Kidney capillary endothelial cell (primary cell): ENCODE data around the gene SRPK3.
"Not testable (repeated sequence)": the region's sequence is repeated elsewhere in the genome, so short reads cannot be mapped to it uniquely, and the experiment has no call there.

Source experiments
- DNase-seq: peaks from one replicate; pipeline ENCODE4 v3.0.0-alpha.2; 2018; ENCODE audit warnings: low spot score

SRPK3 gene

DNA sequence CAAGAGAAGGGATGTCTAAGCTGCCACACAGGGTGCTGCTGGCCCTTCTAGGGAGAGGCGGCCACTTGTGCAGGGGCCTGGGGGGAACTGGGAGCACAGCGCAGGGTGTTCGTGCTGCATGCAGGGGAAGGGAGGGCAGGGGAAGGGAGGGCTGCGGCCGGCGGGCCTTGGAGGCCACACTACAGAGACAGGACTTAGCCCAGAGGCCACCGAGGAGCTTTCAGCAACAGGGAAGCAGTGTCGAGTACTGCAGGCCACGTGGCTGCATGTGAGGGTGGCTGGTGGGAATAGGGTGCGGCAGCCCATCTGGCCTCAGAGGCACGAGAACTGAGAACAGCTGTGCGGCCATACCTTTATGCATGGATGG, 35.8 kb upstream of the SRPK3 start:
- not testable (repeated sequence) for DNase-seq

DNA sequence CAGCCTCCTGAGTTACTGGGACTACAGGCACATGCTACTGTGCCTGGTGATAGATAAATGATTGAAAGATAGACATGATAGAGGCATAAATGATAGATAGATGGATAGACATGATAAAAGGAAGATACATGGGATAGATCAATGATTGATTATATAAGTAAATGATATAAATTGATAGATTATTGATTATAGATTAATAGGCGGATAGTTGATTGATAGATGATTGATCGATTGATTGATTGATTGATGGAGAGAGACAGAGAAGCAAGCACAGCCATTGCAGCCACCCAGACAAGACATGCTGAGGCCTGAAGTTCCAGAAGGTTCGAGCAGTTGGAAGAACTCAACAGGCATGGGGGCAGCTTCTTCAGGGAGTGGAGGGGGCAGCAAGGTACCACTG, 34.5 kb upstream of the SRPK3 start:
- DNase-seq = no peak

DNA sequence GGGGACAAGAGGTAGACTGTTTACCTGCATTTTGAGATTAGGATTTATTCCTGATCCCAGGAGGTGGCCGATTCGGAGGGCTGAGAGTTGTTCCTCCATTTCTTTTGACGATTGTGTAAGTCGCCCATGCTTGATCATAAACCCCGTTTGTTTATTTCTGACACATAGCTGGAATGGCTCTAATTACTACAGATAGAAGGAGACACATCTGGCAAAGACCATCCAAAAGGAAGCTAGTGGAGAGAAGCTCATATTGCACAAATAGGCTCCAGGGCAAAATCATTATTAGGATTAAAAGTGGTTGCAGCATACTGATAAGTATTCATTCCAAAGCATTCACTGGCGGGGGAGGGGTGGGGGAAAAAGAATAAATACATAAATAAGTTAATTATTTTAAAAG, 33.9 kb upstream of the SRPK3 start:
- DNase-seq = not testable (repeated sequence)

DNA sequence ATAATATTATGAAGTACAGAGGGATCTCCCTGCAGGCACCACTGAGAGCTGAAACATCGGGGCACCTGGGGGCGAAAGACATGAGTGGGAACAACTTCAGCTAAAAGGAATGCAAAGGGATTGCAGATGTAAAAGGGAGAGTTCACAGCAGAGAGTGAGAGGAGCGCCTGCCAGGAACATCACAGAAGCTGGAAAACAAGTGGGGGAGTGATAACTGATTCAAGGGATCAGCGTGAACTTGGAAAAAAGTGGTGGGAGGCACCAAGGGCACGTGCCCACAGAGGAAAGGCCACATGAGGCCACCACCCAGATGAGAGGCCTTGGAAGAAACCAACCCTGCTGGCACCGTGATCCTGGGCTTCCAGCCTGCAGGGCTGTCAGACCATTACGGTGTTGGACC, 31.8 kb upstream of the SRPK3 start:
- DNase-seq = not testable (repeated sequence)

DNA sequence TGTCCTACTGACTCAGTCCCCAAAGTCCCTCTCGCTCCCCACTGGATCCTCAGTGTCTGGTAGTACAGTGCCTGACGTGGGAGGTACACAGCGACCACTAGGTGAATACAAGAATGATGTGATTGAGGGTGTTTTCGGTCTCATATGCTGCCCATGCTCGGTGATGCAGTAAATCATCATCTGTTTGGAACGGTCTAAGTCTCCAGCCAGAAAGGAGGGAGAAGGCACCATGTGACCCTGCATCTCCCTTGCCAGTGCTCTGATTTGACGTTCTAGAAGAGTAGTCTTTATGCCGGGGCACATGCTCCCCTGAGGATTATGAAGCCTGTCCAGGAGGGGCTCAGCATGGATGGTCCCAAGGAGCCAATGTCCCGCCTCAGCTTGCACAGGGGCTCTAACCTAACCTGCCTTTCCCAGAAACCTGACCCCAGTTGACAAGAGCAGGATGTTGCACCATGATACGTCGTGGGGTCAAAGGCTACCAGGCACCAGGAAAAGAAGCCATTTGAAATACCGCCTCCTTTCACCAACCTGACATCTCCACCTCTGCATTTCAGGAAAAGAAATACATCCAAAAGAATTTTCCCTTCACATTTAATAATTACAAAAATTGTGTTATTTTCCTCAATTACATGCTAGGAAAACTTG, 30.6 kb upstream of the SRPK3 start:
- no peak for DNase-seq

DNA sequence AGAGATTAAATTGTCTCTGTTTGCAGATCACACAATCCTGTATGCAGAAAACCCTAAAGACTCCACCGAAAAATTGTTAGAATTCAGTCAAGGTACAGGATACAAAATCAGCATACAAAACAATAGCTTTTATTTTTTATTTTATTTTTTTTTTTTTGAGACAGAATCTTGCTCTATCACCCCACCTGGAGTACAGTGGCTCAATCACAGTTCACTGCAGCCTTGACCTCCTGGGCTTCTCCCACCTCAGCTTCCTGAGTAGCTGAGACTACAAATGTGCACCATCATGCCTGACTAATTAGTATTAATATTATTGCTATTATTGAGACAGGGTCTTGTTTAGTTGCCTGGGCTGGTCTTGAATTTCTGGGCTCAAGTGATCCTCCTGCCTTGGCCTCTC, 25.7 kb upstream of the SRPK3 start:
- DNase-seq = no peak

DNA sequence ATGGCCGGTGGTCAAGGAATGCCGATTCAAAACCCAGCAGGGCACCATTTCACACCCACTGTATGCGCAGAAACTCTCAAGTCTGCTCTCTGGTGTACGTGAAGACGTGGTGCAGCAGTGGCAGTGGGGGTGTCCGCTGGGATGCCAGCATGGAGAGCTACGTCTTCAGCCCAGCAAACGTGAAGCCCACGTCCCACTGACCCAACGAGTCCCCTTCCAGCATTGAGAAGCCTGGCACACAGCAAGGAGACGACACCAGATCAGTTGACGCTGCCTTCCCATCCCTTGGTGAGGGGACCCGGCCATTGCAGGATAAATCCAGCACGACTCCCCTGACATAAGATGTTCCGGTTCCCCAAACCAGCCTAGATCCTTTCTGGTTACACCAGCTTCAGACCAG, 19.0 kb upstream of the SRPK3 start:
- no peak for DNase-seq

DNA sequence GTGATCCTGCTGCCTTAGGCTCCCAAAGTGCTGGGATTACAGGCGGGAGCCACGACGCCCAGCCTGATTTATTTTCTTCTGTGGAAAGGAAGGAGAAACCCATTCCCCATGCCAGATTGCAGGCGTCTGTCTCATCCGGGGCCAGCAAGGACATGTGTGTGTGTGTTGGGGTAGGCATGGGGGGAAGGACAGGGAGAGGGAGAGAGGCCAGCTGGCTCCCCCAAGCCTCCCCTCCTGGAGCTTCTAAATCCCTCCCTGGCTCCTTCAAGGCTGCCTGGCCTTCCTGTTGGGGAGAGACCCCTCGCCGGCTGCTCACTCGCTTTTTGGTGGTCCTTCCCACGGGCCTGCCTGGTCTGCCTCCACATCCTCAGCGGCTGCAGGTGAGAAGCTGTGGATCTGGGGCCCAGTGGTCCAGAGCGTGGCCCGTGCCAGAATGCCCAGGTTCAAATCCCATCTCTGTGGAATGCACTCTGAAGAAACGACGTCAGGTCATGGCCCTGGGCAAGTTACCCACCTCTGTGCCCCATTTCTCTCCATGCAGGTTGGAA, 18.1 kb upstream of the SRPK3 start:
- no peak for DNase-seq

DNA sequence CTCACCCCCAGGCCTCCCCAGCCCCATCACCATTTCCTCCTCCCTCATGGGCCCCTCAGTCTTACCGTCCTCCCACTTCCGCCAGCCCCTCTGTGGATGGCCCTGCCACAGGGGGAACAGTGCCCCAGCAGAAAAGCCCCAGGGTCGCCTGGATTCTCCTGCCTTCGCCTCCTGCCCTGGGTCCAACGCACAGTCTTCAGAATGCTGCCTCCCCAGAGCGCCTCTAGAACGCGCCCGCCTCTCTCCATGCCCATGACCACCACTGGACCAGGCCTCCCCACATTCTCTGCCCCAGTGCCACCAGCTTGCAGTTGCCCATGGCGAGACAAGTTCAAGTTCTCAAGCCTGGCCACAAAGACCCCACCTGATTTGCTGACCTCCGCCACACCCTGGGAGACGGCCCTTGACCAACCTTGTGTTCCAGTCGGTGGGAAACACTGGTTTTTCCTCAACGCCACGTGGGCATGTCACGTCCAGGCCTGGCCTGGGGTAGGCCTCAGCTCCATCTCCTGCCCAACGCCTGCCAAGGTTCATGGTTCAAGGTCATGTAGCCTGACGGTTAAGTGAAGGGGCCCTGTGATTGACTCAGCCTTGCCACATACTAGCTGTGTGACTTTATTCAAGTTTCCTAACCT, 17.4 kb upstream of the SRPK3 start:
- no peak for DNase-seq

DNA sequence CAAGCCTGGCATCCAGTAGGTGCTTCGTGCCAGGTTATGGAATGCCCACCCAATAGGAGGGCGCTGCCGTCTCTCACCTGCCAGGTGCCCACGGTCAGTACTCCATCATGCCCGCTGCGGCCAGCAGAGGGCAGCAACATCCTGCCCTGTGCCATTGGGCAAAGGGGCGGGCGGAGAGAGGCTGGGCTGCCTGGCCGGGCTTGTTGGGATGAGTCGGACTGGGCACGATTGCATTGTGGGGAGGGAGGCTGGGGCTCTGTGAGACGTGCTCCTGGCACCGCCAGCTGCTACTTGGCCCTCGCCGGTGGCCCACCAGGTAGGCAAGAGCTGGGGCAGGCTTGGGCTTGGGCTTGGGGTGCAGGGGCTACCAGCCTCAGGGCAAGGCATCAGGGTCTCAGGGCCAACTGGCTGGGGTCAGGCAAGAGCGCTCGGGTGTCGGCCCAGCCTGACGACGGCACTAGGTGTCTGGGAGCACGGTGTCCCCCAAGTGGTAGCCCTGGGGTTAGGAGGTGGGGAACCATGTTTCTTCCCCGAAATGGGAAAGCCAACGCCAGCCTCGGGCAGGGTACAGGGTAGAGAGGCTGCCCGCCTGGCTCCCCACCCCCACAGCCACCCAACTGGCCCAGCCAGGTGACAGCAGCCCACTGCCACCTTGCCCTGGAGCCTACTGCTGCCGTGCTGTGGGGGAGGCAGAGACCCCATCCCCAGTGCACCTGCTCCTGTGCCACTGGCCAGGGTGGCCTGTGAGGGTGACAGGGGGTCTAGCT, 16.7 kb upstream of the SRPK3 start, which contains the start of gene PLXNB3:
PLXNB3 (plus strand) TSS at position 261 of the 767 bp plus-strand sequence. CDS start 1,287 bp downstream, outside the sequence.
- DNase-seq = peak; percentile 52

DNA sequence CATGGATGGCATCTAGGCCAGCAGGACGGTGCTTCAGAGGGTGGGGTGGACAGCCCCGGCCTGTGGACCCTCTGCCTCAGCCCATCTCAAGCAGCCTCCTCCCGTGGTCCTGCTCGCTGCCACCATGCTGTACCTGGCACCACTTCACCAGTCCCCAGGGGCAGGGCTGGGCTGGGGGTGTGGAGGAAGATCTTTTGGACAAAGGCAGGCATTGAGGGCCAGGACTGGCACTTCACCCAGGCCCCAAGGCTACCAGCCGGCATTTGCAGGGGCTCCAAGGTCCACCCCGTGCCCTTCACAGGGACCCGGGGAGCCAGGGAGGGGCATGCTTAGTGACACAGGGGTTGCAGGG, 16.1 kb upstream of the SRPK3 start:
- DNase-seq = no peak

DNA sequence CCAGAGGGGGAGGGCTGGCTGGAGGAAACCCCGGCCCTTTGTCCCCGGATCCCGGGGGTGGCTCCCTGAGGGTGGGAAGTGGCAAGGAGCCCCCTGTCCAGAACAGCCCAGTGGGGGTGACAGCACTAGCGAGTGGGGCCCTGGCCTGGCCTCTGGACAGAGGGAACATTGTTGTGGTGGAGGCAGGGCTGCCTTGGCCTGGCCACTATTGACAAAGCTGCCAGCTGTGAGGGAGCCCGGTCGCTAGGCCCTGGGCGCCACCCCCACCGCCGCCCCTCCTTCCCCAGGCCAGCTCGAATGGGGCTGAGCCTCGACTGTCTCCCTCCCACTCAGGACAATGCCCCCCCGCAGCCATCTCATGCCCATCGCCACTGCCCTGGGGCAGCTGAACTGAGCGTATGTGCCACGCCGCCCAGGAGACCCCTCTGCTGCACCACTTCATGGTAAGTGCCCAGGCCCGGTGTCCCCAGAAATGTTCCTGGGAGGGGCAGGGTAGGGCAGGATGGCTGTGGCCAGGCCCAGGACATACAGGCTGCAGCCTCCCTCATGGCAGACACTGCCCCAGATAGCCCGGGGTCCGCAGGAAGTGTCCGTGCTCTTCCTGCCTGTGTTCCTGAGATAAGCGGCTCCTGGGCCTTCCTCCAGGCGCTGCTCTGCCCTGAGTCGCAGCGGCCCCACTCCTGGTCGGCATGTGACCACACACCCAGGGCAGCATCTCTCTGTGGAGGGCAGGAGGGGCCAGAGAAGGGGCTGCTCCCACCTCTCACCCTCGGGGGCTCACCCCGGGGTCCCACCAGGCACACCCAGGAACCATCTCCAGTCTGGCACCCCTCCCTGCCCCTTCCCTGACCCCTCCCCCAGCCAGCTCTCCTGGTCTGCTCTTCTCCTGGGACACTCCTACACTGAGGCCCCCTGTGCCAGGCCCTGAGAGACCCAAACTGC, 15.4 kb upstream of the SRPK3 start:
- DNase-seq = peak; percentile 16

DNA sequence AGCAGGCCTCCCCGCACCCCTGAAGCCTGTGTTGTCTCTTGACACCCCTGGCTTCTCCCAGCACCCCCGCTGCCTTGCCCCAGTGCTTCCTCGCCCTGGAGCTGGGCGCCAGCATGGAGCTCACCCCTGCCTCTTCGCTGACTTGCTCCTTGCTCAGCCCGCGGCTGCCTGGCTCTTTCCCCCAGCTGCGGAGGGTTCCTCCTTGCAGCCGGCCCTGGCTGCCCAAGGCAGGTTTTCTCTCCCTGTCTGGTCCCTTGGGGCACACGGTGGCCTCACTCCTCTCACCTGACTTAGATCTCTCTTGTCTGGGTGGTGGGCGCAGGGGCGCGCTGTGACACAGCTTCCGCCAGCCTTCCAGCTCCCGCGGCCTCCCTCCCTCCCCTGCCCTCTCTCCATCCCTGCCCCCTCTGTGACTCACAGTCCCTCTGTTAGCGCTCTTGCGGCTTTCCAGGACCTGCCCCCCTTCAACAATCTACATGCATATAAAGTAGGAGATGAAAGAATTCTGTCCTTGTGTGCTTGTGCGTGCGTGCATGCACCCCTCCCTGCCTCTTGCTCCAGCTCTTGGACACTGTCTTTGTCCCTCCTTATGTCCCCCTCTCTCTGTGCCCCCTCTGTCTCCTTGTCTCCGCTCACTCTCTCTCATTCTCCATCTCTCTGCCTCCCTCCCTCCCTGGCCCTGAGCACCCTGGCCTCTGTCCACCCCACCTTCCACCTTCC, 14.6 kb upstream of the SRPK3 start:
- DNase-seq = peak; percentile 40

DNA sequence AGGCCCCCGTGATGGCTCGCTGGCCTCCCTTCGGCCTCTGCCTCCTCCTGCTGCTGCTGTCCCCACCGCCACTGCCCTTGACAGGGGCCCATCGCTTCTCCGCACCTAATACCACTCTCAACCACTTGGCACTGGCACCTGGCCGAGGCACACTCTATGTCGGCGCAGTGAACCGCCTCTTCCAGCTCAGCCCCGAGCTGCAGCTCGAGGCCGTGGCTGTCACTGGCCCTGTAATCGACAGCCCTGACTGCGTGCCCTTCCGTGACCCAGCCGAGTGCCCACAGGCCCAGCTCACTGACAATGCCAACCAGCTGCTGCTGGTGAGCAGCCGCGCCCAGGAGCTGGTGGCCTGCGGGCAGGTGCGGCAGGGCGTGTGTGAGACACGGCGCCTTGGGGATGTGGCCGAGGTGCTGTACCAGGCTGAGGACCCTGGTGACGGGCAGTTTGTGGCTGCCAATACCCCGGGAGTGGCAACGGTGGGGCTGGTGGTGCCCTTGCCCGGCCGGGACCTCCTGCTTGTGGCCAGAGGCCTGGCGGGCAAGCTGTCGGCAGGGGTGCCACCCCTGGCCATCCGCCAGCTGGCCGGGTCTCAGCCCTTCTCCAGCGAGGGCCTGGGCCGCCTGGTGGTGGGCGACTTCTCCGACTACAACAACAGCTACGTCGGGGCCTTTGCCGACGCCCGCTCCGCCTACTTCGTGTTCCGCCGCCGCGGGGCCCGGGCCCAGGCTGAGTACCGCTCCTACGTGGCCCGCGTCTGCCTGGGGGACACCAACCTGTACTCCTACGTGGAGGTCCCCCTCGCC, 13.8 kb upstream of the SRPK3 start:
- no peak for DNase-seq

DNA sequence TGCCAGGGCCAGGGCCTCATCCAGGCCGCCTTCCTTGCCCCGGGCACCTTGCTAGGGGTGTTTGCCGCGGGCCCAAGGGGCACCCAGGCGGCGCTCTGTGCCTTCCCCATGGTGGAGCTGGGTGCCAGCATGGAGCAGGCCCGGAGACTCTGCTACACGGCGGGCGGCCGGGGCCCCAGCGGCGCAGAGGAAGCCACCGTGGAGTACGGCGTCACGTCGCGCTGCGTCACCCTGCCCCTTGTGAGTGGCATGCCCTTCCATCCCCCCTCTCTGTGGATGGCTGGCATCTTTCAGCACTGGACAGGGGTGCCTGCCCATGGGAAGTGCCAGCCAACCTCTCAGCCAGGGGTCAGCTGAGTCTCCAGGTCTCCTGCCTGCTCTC, 13.2 kb upstream of the SRPK3 start:
- no peak for DNase-seq

DNA sequence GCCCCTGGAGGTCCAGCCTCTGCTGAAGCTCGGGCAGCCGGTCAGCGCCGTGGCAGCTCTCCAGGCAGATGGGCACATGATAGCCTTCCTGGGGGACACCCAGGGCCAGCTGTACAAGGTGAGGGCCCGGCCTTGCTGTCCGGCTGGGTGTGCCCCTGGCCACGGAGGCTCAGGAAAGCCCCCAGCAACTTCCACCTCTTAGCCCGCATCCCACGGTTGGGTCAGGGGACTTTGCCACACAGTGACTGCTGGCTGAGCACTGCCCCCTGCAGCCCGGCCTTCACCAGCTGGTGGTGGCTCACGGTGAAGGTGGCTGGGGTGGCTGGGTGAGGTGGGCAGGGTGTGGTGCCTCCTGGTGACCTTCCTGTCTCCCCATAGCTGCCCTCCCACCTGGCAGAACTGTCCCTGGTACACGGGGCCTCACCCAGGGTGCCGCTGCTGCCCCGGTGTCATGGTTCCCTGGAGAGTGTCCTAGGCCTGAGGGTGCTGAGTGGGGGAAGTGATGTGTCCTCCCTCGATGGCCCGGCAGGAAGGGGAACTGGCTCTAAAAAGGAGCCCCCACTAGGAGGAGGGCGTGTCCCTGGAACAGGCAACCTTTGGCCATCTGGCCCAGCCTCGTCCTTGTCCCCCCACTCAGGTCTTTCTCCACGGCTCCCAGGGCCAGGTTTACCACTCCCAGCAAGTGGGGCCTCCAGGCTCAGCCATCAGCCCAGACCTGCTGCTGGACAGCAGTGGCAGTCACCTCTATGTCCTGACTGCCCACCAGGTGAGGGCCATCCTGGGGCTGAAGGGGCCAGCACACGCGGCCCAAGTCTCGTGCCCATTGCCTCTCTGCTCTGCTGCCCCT, 12.3 kb upstream of the SRPK3 start:
- DNase-seq = no peak

DNA sequence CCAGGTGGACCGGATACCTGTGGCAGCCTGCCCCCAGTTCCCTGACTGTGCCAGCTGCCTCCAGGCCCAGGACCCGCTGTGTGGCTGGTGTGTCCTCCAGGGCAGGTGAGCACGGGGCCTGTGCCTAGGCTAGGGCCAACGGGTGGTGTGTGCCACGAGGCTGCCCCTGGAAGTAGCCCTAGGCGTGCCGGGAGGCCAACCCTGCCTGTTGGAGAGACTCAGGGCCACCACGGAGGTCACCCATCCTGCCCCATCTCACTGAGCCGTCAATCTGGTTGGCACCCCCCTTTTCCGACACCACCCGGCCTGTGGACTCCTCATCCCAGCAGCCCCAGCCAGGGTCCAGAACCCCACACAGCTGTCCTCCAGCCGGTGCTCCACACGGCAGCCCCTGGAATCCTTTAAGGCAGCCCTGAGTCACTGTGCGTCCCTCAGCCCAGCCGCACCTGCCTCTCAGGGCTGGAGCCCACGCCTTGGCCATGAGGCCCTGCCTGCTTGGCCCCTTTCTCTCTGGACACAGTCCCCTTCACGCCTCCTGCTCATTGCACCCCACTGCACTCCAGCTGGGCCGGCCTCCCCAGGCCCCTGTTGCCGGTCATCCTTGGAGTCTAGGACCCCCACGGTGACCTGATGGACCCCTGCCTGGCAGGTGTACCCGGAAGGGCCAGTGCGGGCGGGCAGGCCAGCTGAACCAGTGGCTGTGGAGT, 11.5 kb upstream of the SRPK3 start:
- DNase-seq = no peak

DNA sequence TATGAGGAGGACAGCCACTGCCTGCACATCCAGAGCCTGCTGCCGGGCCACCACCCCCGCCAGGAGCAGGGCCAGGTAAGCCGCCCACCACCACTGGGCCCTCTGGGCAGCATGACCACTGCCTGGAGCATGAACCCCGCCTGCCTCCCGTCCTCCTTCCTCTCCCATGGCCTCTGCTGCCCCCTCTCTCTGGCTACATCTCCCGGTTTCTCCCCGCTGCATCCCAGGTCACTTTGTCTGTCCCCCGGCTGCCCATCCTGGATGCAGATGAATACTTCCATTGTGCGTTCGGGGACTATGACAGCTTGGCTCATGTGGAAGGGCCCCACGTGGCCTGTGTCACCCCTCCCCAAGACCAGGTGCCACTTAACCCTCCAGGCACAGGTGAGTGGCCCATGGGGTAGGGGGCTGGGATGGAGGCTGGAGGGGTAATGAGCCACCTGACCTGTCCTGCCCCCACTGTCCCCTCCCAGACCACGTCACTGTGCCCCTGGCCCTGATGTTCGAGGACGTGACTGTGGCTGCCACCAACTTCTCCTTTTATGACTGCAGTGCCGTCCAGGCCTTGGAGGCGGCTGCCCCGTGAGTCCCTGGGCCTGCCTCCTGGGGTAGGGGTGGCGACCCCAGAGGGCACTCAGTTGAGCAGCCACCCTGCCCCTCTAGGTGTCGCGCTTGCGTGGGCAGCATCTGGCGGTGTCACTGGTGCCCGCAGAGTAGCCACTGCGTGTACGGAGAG, 10.8 kb upstream of the SRPK3 start:
- DNase-seq = no peak
